Osteocyte (in vitro differentiated cells): ENCODE measurements around the gene CDC23. TPM values are rescaled to one million over a fixed set of nuclear protein-coding genes. Genes with fewer than 3 reads are reported as not detected.
"Not testable (repeated sequence)": the region's sequence is repeated elsewhere in the genome, so short reads cannot be mapped to it uniquely, and the experiment has no call there.

Experiments
- DNase-seq: peaks from one replicate; pipeline ENCODE4 v3.0.0; 2021; ENCODE audit warnings: mixed read lengths; ENCODE audit not compliant: unreplicated experiment; ENCODE audit errors: extremely low spot score
- H3K27ac Mint-ChIP-seq: one replicate; pipeline ENCODE4 v1.8.0; 2021; ENCODE audit warnings: mild to moderate bottlenecking, mixed read lengths; ENCODE audit not compliant: unreplicated experiment
- H3K27me3 Mint-ChIP-seq: one replicate; pipeline ENCODE4 v1.8.0; 2021; ENCODE audit warnings: mixed read lengths; ENCODE audit not compliant: unreplicated experiment
- H3K36me3 Mint-ChIP-seq: one replicate; pipeline ENCODE4 v1.8.0; 2021; ENCODE audit warnings: mixed read lengths; ENCODE audit not compliant: unreplicated experiment
- H3K4me1 Mint-ChIP-seq: one replicate; pipeline ENCODE4 v1.8.0; 2021; ENCODE audit warnings: mixed read lengths; ENCODE audit not compliant: unreplicated experiment
- H3K4me3 Mint-ChIP-seq: one replicate; pipeline ENCODE4 v1.8.0; 2021; ENCODE audit warnings: mild to moderate bottlenecking, moderate library complexity, mixed read lengths; ENCODE audit not compliant: unreplicated experiment
- H3K9me3 Mint-ChIP-seq: one replicate; pipeline ENCODE4 v1.8.0; 2021; ENCODE audit warnings: mixed read lengths; ENCODE audit not compliant: unreplicated experiment
- long read RNA-seq: library from polyadenylated mRNA; unstranded; transcript quantifications from one replicate; pipeline ENCODE4 v2.0.0, GENCODE V29; 2021
- total RNA-seq: library from RNA; stranded (reverse); gene quantifications from 2 replicates; pipeline ENCODE4 v1.2.1, GENCODE V29; 2021
- TF ChIP-seq, protein P1 (sequence below): fragments of 200-600 bp; sonication (generic); IDR thresholded peaks from 2 replicates; pipeline ENCODE4 v1.5.0; 2021; ENCODE audit warnings: antibody characterized with exemption, mild to moderate bottlenecking, moderate library complexity

The CDC23 gene, protein sequence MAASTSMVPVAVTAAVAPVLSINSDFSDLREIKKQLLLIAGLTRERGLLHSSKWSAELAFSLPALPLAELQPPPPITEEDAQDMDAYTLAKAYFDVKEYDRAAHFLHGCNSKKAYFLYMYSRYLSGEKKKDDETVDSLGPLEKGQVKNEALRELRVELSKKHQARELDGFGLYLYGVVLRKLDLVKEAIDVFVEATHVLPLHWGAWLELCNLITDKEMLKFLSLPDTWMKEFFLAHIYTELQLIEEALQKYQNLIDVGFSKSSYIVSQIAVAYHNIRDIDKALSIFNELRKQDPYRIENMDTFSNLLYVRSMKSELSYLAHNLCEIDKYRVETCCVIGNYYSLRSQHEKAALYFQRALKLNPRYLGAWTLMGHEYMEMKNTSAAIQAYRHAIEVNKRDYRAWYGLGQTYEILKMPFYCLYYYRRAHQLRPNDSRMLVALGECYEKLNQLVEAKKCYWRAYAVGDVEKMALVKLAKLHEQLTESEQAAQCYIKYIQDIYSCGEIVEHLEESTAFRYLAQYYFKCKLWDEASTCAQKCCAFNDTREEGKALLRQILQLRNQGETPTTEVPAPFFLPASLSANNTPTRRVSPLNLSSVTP
- 36.7 and 37.6 TPM in 2 replicates for total RNA-seq
- long read RNA-seq, transcript CDC23-202 (16 exons, 3,155 nt) = major isoform, 267 of 300 reads
- long read RNA-seq, partial matches to known transcripts = 11 of 300 reads
- long read RNA-seq, other reads (novel, unspliced or antisense) = 14 of 300 reads

DNA sequence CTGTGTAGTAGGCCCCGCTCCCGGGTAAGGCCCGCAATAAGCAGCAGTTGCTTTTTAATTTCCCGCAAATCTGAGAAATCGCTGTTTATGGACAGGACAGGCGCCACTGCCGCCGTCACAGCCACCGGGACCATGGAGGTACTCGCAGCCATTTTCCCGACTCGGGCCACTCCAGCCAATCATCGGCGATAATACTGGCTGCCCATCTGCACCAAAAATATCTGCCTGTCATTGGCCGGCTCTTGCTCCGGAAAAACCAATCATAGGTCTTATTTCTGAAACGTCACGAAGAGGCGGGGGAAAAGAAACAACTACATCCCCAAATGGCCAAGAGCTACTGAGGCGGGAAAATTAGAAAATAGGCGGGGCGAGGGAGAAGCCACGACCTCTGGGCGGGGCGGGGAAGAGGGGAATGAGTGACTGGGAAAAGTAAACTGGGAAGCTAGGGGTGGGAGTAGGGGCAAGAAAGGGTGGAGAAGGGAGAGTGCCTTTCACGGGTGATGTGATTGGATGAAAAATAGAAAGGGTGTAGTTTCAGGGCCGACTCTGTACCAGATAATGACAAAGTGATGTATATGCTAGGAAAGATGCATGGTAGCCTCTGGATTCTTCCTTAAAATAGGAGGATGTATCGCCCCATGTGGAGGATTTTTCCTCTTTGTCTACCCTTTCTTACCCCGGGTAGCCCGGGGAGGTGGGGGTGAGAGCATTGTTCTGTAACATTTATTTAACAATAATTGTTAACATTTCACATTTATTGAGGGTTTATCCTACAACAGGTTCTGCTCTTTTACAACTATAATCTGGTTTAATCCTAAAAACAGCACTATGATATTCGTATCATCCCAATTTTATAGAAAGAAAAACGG is at the start of gene CDC23:
CDC23 (minus strand) TSS at position 163 of the 869 bp plus-strand sequence; CDS start at position 152, 11 bp downstream.
- Mint-ChIP-seq H3K36me3 (peaks cover under 1% of the 10 kb centered on the region), H3K4me3 (peak within 1 kb of the TSS; percentile 100), H3K27me3 (no peaks in the 10 kb centered on the region), H3K4me1 (peaks cover 20% of the 10 kb centered on the region), H3K27ac (peak within 1 kb of the TSS; percentile 98), H3K9me3 (no peaks in the 10 kb centered on the region)
- peak; percentile 96 for DNase-seq
- TF ChIP-seq, protein P1, sequence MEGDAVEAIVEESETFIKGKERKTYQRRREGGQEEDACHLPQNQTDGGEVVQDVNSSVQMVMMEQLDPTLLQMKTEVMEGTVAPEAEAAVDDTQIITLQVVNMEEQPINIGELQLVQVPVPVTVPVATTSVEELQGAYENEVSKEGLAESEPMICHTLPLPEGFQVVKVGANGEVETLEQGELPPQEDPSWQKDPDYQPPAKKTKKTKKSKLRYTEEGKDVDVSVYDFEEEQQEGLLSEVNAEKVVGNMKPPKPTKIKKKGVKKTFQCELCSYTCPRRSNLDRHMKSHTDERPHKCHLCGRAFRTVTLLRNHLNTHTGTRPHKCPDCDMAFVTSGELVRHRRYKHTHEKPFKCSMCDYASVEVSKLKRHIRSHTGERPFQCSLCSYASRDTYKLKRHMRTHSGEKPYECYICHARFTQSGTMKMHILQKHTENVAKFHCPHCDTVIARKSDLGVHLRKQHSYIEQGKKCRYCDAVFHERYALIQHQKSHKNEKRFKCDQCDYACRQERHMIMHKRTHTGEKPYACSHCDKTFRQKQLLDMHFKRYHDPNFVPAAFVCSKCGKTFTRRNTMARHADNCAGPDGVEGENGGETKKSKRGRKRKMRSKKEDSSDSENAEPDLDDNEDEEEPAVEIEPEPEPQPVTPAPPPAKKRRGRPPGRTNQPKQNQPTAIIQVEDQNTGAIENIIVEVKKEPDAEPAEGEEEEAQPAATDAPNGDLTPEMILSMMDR = no peak

DNA sequence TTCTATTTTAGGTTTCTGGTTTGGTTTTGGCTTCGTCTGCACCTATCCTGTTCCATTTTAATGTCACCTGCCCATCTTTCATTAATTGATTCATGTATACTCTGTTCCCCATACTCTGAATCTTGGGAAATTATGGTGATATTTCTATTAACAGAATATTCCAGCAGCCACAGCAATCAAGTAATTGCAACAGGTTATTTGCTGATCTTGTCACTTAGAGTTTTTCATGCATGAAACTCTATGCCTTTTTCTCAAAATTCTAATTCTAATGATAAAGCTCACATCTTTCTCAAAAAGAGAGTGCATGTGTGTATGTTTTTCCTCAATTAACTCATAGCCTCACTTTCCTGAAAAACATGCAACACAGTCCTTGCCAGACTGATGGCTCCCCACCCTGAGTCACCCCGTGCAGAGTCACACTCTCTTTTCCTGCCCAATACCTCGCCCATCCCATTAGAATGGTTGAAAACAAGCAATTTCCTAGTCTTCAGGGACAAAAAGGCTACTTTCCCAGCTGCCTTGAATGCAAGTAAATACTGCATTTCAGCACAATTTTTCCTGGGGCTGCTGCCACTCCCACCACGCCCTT is 45.7 kb upstream of the CDC23 start:
- DNase-seq = no peak
- no peaks in the 10 kb centered on the region for H3K4me1 Mint-ChIP-seq
- H3K4me3 Mint-ChIP-seq = no peak overlapping the region
- H3K27ac Mint-ChIP-seq = no peak overlapping the region
- no peaks in the 10 kb centered on the region for H3K9me3 Mint-ChIP-seq
- TF ChIP-seq, protein P1 = no peak
- peaks cover 31% of the 10 kb centered on the region for H3K27me3 Mint-ChIP-seq
- no peaks in the 10 kb centered on the region for H3K36me3 Mint-ChIP-seq

DNA sequence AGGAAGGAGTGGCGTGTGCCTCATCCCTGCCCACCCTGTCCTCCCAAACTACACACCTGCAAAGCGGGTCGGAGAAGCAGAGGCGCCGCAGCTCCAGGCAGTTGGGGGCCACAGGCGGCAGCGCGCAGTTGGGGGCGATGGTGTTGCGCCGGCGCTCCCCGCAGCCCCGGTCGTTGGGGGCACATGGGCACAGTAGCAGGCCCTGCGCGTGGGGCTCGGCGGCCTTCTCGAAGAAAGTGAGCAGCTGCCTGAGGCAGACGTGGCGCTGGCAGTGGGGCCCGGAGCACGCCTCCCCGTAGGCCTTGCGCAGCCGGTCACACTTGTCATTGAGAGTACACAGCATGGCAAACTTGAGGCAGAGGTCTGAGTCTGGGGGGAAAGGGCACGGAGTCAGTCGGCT is 44.5 kb upstream of the CDC23 start:
- H3K27me3 Mint-ChIP-seq = peaks cover 37% of the 10 kb centered on the region
- no peak overlapping the region for H3K27ac Mint-ChIP-seq
- TF ChIP-seq, protein P1 = no peak
- no peak for DNase-seq
- H3K4me1 Mint-ChIP-seq = no peaks in the 10 kb centered on the region
- no peak overlapping the region for H3K4me3 Mint-ChIP-seq
- no peaks in the 10 kb centered on the region for H3K36me3 Mint-ChIP-seq
- H3K9me3 Mint-ChIP-seq = no peaks in the 10 kb centered on the region

DNA sequence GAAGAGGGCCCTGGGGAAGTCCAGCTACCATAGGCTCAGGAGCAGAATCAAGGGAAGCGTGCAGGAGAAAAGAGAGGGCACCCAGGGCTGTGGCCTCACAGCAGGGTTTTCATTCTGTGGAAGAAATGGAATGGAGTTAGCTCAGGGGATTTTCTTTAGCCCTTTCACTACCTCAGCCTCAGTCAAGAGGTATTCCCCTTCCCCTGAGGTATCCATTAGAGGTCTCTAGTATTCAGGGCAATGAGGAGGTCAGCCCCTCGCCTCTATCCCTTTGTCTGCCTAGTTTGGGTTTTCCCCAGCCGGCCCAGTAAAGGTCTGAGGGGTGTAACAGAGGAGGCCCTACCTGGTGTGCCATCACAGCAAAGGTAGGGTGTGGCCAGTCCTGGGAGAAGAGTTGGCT is 39.8 kb upstream of the CDC23 start:
- no peak overlapping the region for H3K27ac Mint-ChIP-seq
- H3K27me3 Mint-ChIP-seq = peaks cover 25% of the 10 kb centered on the region
- no peak overlapping the region for H3K4me3 Mint-ChIP-seq
- H3K9me3 Mint-ChIP-seq = no peaks in the 10 kb centered on the region
- DNase-seq = no peak
- no peaks in the 10 kb centered on the region for H3K4me1 Mint-ChIP-seq
- TF ChIP-seq, protein P1 = no peak
- no peaks in the 10 kb centered on the region for H3K36me3 Mint-ChIP-seq

DNA sequence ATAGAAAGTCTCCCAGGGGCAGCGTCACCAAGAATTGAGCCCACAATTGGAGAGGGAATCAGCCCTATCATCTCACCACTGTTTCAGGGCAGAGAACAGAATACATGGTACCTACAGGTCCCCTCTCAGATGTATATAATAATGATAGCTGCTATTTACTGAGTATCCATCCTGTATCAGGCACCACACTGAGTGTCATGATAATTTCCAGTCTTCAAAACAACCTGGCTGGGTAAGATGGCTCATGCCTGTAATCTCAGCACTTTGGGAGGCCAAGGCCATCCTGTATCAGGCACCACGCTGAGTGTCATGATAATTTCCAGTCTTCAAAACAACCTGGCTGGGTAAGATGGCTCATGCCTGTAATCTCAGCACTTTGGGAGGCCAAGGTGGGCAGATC is 34.7 kb upstream of the CDC23 start:
- not testable (repeated sequence) for H3K4me3 Mint-ChIP-seq, DNase-seq, H3K36me3 Mint-ChIP-seq, H3K9me3 Mint-ChIP-seq, H3K27ac Mint-ChIP-seq, H3K4me1 Mint-ChIP-seq
- peaks cover 30% of the 10 kb centered on the region for H3K27me3 Mint-ChIP-seq
